NCI-H2171 treated with DMSO at 0.1 percent for 48 hours (cell line): ENCODE results near the gene TNFSF11.

Experiments
- DNase-seq: peaks from one replicate; lab custom pipeline; 2025; lab: John Stamatoyannopoulos, UW

The TNFSF11 gene

DNA sequence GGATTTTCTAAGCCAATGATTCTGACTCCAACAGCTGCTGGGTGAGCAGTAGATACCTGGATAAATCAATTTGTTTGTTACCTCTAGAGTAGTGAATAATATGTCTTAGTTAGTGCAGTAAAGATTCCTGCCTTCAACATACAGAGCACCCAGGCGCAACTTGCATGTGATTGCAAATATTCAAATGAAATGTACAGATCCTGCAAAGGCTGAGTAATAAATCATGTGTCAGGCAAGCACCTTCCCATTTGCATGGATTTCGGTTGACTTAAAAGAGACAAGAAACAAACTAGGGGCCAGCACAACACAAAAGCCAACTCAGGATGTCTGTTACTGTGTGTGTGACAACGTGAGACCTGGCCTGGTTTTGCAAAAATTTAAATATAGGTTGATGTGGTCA lies 79.7 kb downstream of the TNFSF11 start:
- no peak for DNase-seq

GRCh38 chr13:42654212-42654611 lies 80.3 kb downstream of the TNFSF11 start:
- no peak for DNase-seq

DNA sequence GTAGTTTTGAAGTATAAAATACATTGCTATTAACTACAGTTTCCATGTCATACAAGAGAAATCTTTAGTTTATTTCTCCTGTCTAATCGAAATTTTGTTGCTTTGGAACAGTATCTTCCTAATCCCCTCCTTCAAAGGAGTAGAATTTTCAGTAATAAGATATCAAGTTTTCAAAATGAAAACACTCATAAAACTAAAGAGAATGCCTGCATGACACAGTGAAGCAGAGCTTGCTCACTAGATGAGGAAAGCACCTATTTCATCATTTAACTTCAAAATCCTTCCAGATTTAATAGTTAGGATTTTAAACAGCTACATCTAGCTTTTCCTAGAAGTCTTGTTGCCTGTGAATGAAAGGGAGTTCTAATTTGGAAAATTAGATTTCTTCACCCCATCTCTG lies 80.8 kb downstream of the TNFSF11 start:
- no peak for DNase-seq

DNA sequence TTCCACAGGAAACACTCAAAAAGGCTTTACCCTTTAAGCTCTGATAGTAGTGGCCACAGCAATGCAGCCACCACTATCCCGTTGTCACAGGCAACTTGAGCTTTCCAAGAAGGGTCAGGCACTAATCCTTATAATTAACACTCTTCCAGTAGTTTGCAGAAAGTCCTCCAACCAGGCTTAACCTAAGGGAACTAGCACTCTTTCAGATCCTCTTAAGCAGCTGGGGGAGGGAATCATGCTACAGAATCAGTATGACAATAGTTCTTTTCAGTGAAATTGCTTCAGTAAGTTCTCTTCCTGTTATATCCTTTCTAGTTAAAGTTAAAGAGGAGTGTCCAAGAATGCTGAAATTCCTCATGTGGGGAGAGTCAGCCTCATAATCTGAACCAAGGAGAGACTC lies 82.2 kb downstream of the TNFSF11 start:
- no peak for DNase-seq

DNA sequence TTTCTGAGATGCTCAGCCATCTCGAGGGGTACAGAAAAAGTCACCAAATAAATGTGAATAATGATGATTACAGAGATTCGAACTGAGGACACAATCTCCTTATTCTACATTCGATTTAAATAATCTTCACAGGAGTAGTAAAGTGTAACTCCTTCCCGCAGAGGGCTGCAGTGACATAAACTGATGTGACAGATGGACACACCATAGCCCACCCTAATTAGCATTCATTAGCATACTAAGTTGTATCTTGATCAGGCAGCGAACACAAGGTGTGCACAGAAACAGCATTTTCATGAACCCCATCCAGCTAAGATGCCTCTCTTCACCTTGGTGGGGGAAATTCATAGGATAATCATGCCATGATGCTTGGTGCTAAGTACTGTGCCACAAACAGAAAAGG lies 83.0 kb downstream of the TNFSF11 start:
- DNase-seq: no peak
